ENCODE data around the gene GABARAP.

GRCh38 chr17:7208027-7208571 lies 34.1 kb downstream of the GABARAP start:
- TF ChIP-seq CTCF (conservative IDR thresholded peaks at IDR 0.05 in 1 of 2, IDR thresholded peaks at IDR 0.05 in 1 of 2; ENCODE audit: low read depth in 1 of 2, low read length in 2 of 2) (no peak), EZH2 (IDR thresholded peaks at IDR 0.05; ENCODE audit: low read length, missing control alignments) (no peak)

Measured in fibroblast of lung (primary cell).